ENCODE data around the gene CERS2. TPM values are rescaled to one million over a fixed set of nuclear protein-coding genes. Genes with fewer than 3 reads are reported as not detected.

Gene CERS2
- total RNA-seq, 2 experiments from 2014 or later, result 177 to 181 TPM

DNA sequence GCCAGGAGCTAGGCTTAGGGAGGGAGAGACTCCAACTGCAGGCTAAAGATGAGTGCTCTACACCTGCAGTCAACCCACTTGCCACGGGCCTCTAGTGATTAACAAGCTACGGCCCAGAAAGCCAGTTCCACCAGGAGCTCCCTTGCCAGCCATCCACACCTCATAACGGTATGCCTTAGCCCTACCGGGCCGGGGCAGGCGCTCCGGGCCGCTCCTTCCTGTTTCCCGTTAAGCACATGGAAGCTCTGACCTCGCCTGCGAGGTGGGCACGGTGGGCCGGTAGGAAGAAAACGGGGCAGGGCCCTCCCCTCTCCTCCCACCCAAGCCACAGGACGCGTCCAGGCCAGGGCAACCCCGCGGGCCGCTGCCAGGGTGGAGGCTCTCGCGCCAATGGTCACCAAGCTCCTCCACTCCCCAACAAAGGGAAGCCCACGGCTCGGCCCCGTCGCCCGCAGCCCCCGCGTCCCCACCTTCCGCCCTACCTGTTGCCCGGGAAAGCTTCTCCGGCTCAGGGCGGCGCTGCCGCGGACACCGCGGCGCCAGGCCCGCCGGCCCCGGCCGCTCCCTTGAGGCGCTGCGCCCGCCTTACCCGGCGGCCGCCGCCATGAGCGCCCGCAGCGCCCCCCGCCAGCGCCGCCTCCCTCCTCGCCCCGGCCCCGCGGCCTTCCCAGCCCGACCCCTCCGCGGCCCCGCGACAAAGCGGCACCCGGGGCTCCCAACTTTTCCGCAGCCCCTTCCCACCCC, 627 bp downstream of the CERS2 start:
- Mint-ChIP-seq H3K9me3 (no peaks in the 10 kb centered on the region), H3K27me3 (no peaks in the 10 kb centered on the region), H3K4me3 (peak overlapping the region; percentile 86), H3K36me3 (ENCODE audit: low read depth) (peaks cover 11% of the 10 kb centered on the region), H3K4me1 (peaks cover 67% of the 10 kb centered on the region), H3K27ac (peak overlapping the region; percentile 74)
- peak; percentile 46 for DNase-seq
- ChIA-PET CTCF (interaction anchor here (0.9 to 2.0 kb wide), 6 partner anchors 8 to 413 kb away, joined by 3 to 8 read pairs (median 4); partner anchors contain the start of gene MINDY1), POLR2A (interaction anchor here (0.5 to 2.5 kb wide), 33 partner anchors 9 to 740 kb away, joined by 3 to 21 read pairs (median 4); partner anchors contain the start of genes GABPB2, GOLPH3L, MCL1 and MINDY1)

DNA sequence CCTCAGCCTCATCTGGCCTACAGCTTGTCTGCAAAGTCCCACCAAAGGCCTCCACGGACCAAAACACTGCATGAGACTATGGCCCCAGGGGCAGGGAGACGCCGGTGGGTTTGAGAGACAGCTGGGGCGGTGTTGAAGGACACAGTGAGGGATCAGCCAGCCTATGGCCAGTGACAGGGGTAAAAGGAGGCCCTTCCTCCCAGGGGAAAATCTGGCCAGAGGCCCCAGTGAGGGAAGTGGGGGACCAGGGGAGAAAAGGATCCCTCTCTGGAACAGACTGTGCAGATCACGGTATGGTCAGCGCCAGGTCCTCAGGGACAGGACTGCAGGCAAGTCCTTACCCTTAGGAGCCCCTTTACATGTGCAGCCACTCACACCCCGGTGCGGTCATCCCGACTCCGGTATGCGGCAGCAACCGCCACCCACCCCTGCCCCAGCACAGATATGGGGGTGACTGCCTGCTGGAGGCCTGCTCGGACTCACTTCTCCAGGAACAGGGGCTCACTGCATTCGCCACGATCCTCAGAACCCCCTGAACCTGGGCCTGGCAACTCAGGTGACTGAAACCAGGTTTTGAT, 1.3 kb downstream of the CERS2 start:
- peak; percentile 33 for DNase-seq
- H3K27me3 Mint-ChIP-seq, result no peaks in the 10 kb centered on the region
- peaks cover 66% of the 10 kb centered on the region for H3K4me1 Mint-ChIP-seq
- H3K36me3 Mint-ChIP-seq (ENCODE audit: low read depth), result peaks cover 16% of the 10 kb centered on the region
- no peaks in the 10 kb centered on the region for H3K9me3 Mint-ChIP-seq
- POLR2A ChIA-PET, result interaction anchor here (0.5 to 2.5 kb wide), 35 partner anchors 8 to 739 kb away, joined by 3 to 21 read pairs (median 4); partner anchors contain the start of genes ANXA9, ENSA, GABPB2 and GOLPH3L
- peak overlapping the region; percentile 74 for H3K27ac Mint-ChIP-seq
- CTCF ChIA-PET, result interaction anchor here (0.9 to 2.0 kb wide), 5 partner anchors 10 to 412 kb away, joined by 3 to 8 read pairs (median 4); partner anchors contain the start of gene MINDY1
- H3K4me3 Mint-ChIP-seq, result peak overlapping the region; percentile 86

DNA sequence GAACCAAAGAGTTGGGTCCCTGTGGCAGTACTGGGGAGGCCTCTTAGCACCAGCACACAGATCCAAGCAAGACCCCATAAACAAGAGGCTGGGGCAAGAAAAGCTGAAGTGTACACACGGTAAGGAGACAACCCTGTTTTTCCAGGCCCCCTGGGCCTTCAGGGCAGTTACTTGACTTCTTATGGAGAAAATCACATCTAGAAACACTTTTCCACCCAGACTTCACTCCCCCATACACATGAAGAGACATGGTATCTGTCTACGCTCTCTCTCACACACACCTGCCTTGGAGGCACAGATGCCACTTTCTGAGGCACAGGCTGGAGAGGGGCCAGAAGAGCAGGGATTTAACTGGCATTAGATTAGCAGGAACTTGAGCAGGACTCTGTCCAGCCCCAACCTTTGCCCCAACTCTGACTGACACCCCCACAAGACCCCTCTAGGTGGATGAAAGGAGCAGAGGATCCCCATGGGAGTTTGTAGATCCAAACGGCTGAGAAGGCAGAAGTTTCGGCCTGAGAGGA, 2.2 kb downstream of the CERS2 start:
- Mint-ChIP-seq H3K9me3 (no peaks in the 10 kb centered on the region), H3K4me1 (peaks cover 61% of the 10 kb centered on the region), H3K27ac (peak overlapping the region; percentile 74), H3K4me3 (peak overlapping the region; percentile 86), H3K27me3 (no peaks in the 10 kb centered on the region), H3K36me3 (ENCODE audit: low read depth) (peaks cover 24% of the 10 kb centered on the region)
- ChIA-PET CTCF (interaction anchor here (0.6 kb wide), 1 partner anchor 371 kb away, joined by 3 read pairs; no protein-coding TSS in a partner anchor), POLR2A (interaction anchor here (1.1 to 2.0 kb wide), 3 partner anchors 9 to 343 kb away, joined by 3 to 14 read pairs (median 6); partner anchors contain the start of genes ANXA9 and ENSA)
- no peak for DNase-seq

DNA sequence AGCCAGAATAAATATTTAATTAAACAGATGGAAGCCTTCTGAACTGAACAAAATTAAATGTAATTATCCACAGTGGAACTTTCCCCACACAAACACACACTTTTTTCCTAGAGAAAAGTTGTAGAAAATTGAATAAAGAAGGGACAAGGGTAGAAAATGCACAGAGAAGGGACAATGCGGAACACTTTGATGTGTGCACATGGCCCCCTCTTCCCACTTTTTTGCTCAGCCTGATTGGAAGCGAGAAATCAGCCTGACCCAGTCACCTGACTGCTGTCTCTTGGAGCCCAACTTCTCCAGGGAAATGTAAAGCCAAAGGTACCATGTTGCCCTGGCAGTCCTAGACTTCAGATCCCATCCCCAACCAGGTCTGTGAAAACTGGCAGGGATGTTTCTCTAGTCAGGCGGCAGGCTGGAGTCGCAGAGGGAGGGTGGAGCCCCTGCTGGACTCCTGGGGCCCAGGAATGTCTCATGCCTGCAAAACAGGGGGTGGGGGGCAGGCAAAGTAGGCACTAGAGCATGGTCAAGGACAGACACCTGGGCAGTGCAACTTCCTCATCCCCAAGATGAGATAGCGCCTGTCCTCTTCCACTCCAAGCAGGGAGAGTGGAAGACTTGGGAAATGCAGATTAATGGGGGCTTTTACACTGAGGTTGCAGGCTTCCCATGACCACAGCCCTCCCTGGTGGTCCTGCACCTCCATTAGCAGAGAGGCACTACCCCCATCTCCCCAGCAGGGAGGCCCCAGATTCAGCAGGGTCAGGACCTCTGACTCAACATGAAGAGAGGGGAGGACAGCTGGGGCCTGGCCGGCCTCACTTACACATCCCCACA, 2.8 kb downstream of the CERS2 start:
- CTCF ChIA-PET, result interaction anchor here (0.6 kb wide), 1 partner anchor 370 kb away, joined by 3 read pairs; no protein-coding TSS in a partner anchor

DNA sequence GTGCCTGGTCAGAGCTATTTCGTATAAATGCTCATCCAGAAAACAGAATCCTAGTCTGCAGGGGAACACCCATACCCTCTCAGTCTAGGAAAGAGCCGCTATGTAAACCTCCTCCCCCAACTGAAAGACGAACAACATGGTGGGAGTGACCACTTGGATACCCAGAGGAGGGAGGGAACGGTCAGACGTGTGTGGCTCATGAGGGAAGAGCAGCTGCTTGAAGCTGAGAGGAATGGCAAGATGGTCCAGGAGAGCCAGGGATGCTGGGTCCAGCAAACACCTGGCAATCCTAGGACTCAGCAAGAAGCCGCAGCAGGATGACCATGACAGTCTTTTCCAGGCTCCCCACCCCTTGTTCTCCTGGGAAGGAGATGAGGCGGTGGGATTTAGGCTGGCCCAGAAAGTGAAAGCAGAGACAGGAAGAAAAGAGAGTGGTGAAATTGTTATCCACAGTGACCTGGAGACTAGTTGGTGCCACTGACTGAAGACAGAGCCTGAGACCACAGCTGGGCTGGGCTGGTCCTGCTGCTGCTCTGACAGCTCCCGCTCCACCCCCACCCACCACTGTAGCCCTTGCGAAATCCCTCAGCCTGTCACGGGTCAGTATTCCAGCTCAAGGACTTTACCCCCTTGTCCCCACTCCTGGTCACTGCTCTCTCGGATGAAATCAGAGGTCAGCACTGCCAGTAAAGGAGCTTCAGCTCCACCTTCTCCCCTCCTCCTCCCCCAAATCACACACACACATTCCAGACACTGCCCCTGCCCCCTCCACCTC, 3.6 kb downstream of the CERS2 start:
- Mint-ChIP-seq H3K9me3 (no peaks in the 10 kb centered on the region), H3K36me3 (ENCODE audit: low read depth) (peaks cover 39% of the 10 kb centered on the region), H3K27ac (peak overlapping the region; percentile 49), H3K4me3 (no peak overlapping the region), H3K4me1 (peaks cover 46% of the 10 kb centered on the region), H3K27me3 (no peaks in the 10 kb centered on the region)
- no peak for DNase-seq
- POLR2A ChIA-PET, result interaction anchor here (0.5 to 2.0 kb wide), 5 partner anchors 36 to 391 kb away, joined by 3 to 6 read pairs (median 3); partner anchors contain the start of genes ENSA, MCL1 and MINDY1
- CTCF ChIA-PET, result interaction anchor here (0.9 kb wide), 1 partner anchor 352 kb away, joined by 3 read pairs; no protein-coding TSS in a partner anchor

More for the DNA sequence above, 2.8 kb downstream of the CERS2 start:
- H3K9me3 Mint-ChIP-seq, result no peaks in the 10 kb centered on the region
- no peaks in the 10 kb centered on the region for H3K27me3 Mint-ChIP-seq
- H3K36me3 Mint-ChIP-seq (ENCODE audit: low read depth), result peaks cover 31% of the 10 kb centered on the region
- peak overlapping the region; percentile 49 for H3K27ac Mint-ChIP-seq
- POLR2A ChIA-PET, result interaction anchor here (0.5 to 2.0 kb wide), 4 partner anchors 10 to 342 kb away, joined by 3 to 6 read pairs (median 3); partner anchors contain the start of genes ANXA9 and ENSA
- peaks cover 54% of the 10 kb centered on the region for H3K4me1 Mint-ChIP-seq
- peak overlapping the region; percentile 86 for H3K4me3 Mint-ChIP-seq
- DNase-seq, result no peak

DNA sequence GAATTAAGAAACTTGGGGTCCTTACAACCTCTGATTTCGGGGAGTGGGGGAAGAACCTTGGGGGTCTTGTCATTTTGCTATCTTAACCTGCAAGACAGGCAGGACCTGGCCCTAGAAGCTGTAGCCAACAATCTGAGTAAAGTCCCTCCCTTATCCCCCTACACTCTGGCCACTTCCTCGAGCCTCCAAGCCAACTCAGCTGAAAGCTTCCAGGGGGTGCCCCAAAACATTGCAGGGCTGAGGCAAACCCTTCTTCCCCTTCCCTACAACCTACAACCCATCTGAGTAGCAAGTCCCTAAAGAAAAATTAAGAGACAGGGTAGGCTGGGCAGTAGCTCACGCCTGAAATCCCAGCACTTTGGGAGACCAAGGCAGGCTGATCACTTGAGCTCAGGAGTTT, 5.0 kb downstream of the CERS2 start:
- Mint-ChIP-seq H3K27me3 (no peaks in the 10 kb centered on the region), H3K4me1 (peaks cover 41% of the 10 kb centered on the region), H3K27ac (peak overlapping the region; percentile 16), H3K4me3 (no peak overlapping the region), H3K36me3 (ENCODE audit: low read depth) (peaks cover 49% of the 10 kb centered on the region), H3K9me3 (no peaks in the 10 kb centered on the region)
- ChIA-PET CTCF (interaction anchor here (0.8 kb wide), 1 partner anchor 55 kb away, joined by 3 read pairs; no protein-coding TSS in a partner anchor), POLR2A (interaction anchor here (1.2 to 1.5 kb wide), 2 partner anchors 13 to 390 kb away, joined by 3 to 4 read pairs; partner anchors contain the start of gene MCL1)
- DNase-seq, result no peak

DNA sequence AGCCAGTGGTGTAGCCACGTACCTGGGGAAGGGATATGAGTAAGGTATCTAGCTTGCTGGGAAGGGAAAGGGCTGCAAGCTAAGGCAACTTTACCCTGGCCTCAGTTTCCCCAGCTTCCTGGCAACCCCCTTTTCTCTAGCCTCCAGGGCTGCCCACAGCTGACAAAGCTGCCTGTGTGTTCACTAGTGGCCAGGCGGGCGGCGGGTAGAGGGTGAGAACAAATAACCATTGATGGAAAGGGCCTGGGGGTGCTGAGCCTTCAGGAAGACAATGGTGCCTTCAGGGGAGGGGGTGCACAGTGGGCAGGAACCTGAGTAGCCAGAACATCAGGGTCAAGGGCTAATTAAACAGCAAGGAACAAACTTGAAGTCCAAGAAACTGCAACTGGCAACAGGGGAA, 6.1 kb downstream of the CERS2 start:
- peaks cover 58% of the 10 kb centered on the region for H3K36me3 Mint-ChIP-seq (ENCODE audit: low read depth)
- H3K27ac Mint-ChIP-seq, result no peak overlapping the region
- POLR2A ChIA-PET, result no interaction called here
- H3K9me3 Mint-ChIP-seq, result no peaks in the 10 kb centered on the region
- H3K4me3 Mint-ChIP-seq, result no peak overlapping the region
- CTCF ChIA-PET, result interaction anchor here (0.8 kb wide), 1 partner anchor 9 kb away, joined by 3 read pairs; no protein-coding TSS in a partner anchor
- H3K27me3 Mint-ChIP-seq, result no peaks in the 10 kb centered on the region
- DNase-seq, result no peak
- H3K4me1 Mint-ChIP-seq, result peaks cover 39% of the 10 kb centered on the region

DNA sequence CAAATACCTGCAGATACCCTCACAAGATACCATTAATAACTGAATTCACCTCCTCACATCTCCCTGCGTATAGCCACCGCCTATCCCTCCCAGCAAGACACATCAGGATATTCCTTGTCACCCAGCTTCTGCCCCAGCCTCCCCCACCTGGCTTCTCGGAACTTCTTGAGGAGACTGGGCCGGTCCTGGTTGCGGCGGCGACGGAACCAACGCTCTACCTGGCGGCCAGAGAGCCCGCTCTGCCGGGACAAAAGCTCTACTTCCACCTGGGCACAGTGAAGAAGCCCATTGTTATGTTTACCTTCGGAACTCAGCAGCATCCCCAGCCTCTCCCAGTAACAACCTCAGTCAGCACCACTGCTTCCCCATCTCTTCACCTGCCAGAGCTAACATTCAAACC, 6.7 kb downstream of the CERS2 start:
- H3K27ac Mint-ChIP-seq, result peak overlapping the region; percentile 12
- CTCF ChIA-PET, result interaction anchor here (0.8 kb wide), 1 partner anchor 10 kb away, joined by 3 read pairs; no protein-coding TSS in a partner anchor

DNA sequence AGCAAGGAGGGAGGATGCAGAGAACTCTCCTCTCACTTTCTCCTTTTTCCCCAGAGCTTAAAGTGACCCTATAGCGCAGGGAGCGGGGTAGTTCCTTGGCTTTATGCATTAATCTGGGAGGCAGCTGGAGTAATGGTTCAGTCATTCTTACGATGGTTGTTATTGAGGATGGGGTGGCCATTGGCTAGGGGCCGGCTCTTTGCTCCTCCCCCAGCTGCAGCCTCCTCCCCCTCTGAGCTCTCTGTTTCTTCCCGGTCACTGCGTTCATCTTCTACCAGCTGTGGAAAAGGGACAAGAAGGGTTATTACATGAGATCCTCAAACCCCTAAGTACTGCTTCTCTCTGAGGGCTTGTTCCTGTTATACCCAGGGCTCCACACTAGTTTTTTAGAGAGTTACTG, 8.6 kb downstream of the CERS2 start:
- ChIA-PET POLR2A (interaction anchor here (1.1 to 1.7 kb wide), 3 partner anchors 8 to 15 kb away, joined by 3 to 11 read pairs (median 4); no protein-coding TSS in a partner anchor), CTCF (interaction anchor here (1.5 to 2.9 kb wide), 2 partner anchors 8 to 13 kb away, joined by 5 to 15 read pairs; partner anchors contain the start of gene CERS2)
- H3K9me3 Mint-ChIP-seq, result no peaks in the 10 kb centered on the region
- no peak for DNase-seq
- H3K4me1 Mint-ChIP-seq, result peaks cover 16% of the 10 kb centered on the region
- H3K36me3 Mint-ChIP-seq (ENCODE audit: low read depth), result peaks cover 68% of the 10 kb centered on the region
- H3K27me3 Mint-ChIP-seq, result no peaks in the 10 kb centered on the region
- H3K27ac Mint-ChIP-seq, result no peak overlapping the region
- no peak overlapping the region for H3K4me3 Mint-ChIP-seq

More for the DNA sequence above, 6.7 kb downstream of the CERS2 start:
- H3K36me3 Mint-ChIP-seq (ENCODE audit: low read depth), result peaks cover 61% of the 10 kb centered on the region
- no peaks in the 10 kb centered on the region for H3K9me3 Mint-ChIP-seq
- peaks cover 35% of the 10 kb centered on the region for H3K4me1 Mint-ChIP-seq
- no peak for DNase-seq
- H3K4me3 Mint-ChIP-seq, result no peak overlapping the region
- POLR2A ChIA-PET, result no interaction called here
- no peaks in the 10 kb centered on the region for H3K27me3 Mint-ChIP-seq

DNA sequence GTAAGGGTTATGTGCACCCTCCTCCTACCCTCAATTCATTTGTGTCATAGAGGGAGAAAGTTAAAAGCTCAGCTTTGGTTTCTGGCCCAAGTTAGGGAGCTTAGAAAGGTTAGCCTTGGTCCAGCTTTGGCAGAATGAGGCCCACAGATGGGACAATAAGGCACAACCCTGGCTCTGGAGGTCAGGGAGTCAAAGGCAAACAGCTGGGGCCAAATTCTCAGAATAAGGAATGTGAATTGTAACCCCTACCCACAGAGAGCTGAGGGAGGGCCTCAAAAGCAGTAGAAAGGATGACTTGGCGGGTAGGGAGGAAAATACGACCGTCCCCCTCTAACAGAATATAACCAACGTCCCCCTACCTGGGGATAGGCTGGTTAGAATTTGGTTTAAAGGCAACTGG, 9.0 kb downstream of the CERS2 start:
- no peaks in the 10 kb centered on the region for H3K9me3 Mint-ChIP-seq
- H3K27me3 Mint-ChIP-seq, result no peaks in the 10 kb centered on the region
- peaks cover 71% of the 10 kb centered on the region for H3K36me3 Mint-ChIP-seq (ENCODE audit: low read depth)
- no peak for DNase-seq
- no peak overlapping the region for H3K4me3 Mint-ChIP-seq
- H3K27ac Mint-ChIP-seq, result no peak overlapping the region
- POLR2A ChIA-PET, result interaction anchor here (1.1 to 1.7 kb wide), 3 partner anchors 8 to 15 kb away, joined by 3 to 11 read pairs (median 4); no protein-coding TSS in a partner anchor
- CTCF ChIA-PET, result interaction anchor here (1.5 to 2.9 kb wide), 2 partner anchors 9 to 13 kb away, joined by 5 to 15 read pairs; partner anchors contain the start of gene CERS2
- peaks cover 12% of the 10 kb centered on the region for H3K4me1 Mint-ChIP-seq

DNA sequence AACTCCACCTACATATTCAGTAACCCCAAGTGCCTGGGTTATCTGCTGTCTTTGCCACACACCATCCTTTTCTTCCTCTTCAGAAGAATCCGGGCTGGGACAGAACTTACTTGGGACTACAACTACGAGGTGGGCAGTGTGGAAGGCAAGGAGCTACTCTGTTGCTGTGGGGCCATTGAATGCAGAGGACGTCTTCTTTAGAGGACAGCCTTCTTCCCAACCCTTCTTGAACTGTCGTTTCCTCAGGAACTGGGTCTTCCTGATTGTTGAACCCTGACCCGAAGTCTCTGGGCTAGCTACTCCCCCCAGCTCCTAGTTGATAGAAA, 10.5 kb downstream of the CERS2 start:
- Mint-ChIP-seq H3K4me1 (peaks cover 4% of the 10 kb centered on the region), H3K36me3 (ENCODE audit: low read depth) (peaks cover 85% of the 10 kb centered on the region), H3K9me3 (no peaks in the 10 kb centered on the region), H3K27ac (no peak overlapping the region), H3K4me3 (no peak overlapping the region), H3K27me3 (no peaks in the 10 kb centered on the region)
- DNase-seq, result no peak
- ChIA-PET POLR2A (interaction anchor here (1.0 to 2.4 kb wide), 2 partner anchors 10 to 12 kb away, joined by 4 to 14 read pairs; partner anchors contain the start of gene CERS2), CTCF (interaction anchor here (1.5 to 2.9 kb wide), 2 partner anchors 10 to 15 kb away, joined by 3 to 15 read pairs; no protein-coding TSS in a partner anchor)
